A549 treated with ZK216348 at 1 μM for 4 hours (cell line): ENCODE measurements around the gene PCDHGA5. TPM values are rescaled to one million over a fixed set of nuclear protein-coding genes. Genes with fewer than 3 reads are reported as not detected.

ENCODE experiments used
- total RNA-seq: library from RNA; stranded (reverse); fragments of 200-300 nt; extraction: Qiagen RNA extraction; gene quantifications from 5 replicates; pipeline ENCODE4 v1.2.3, GENCODE V29; 2022; ENCODE audit warnings: low read depth

The PCDHGA5 gene
- 0.09 to 0.21 TPM (median 0.18 TPM) in 5 replicates for total RNA-seq

GRCh38 chr5:141363952-141364660 lies at the start of gene PCDHGA5:
TSS of gene PCDHGA5 (plus strand) at chr5:141364162. CDS start at chr5:141364331, 169 bp downstream.

GRCh38 chr5:141320225-141321169 lies 43.5 kb upstream of the PCDHGA5 start, which contains the start of gene TAF7:
TSS of gene TAF7 (minus strand) at chr5:141320784. CDS start at chr5:141320044, 740 bp downstream.

GRCh38 chr5:141330299-141331080 lies 33.5 kb upstream of the PCDHGA5 start, which contains the start of gene PCDHGA1:
TSS of gene PCDHGA1 (plus strand) at chr5:141330514.

DNA sequence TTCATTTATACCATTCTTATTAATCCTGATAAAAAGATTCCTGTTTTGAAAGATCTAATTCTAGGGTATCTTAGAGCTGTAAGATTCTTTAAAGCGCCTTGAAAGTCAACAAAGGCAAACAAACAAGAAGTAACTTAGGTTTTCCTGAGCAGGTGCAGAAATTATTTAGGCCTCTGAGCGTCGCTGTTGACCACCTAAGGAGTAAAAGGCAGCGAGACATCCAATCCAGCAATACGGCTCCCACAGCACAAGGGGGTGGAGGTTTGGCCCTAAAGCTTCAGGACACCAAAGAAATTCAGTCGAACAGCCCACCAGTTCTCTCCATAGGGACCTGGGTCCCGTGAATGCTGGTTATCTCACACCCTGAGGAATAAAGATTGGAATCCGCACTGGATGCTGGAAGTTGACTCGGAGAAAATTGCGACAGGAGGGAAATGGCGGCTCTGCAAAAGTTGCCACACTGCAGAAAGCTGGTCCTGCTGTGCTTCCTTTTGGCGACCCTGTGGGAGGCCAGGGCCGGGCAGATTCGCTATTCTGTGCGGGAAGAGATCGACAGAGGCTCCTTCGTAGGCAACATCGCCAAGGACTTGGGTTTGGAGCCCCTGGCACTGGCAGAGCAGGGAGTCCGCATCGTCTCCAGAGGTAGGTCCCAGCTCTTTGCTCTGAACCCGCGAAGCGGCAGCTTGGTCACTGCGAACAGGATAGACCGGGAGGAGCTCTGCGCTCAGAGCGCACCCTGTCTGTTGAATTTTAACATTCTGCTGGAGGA lies 25.2 kb upstream of the PCDHGA5 start, which contains the start of gene PCDHGA2:
Gene PCDHGA2 (plus strand): TSS at position 223 of the 769 bp plus-strand sequence.

DNA sequence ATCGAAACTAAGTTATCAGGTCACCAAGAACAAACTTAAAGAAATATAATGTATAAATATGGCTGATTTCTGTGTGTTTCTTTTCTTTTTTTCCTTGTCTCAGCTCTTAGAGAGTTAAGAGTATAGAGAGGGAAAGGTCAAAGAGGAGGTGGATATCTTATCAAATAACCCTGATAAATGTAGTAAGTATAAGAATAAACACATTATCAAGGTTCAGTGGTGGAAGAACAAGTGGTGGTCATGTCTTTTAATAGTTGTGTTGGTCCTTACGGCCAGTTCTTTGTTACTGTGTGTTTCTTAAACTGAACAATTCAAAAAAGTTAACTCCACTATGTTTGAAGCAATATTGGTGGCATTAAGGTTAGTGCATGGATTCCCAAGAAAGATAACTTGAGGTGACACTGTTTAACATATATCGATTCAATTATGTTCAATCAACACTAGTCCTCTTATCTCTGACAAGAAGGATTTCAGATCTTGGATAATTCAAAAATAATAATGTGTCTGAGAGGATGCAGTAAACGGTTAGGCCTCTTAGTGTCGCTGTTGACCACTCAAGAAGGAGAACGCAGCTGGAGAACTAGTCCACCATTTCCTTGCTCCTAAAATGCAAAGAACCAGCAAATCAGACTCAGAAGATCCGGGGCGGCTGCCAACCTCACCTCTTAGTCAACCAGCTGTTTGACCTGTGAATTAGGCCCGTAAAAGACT lies 20.6 kb upstream of the PCDHGA5 start, which contains the start of gene PCDHGA3:
Gene PCDHGA3 (plus strand): TSS at position 588 of the 711 bp plus-strand sequence. CDS start 205 bp downstream, outside the sequence.

GRCh38 chr5:141349917-141350619 lies 13.9 kb upstream of the PCDHGA5 start, which contains the start of gene PCDHGB1:
TSS of gene PCDHGB1 (plus strand) at chr5:141350099. CDS start at chr5:141350261, 162 bp downstream.

GRCh38 chr5:141354900-141355469 lies 9.0 kb upstream of the PCDHGA5 start, which contains the start of gene PCDHGA4:
TSS of gene PCDHGA4 (plus strand) at chr5:141355021. CDS start at chr5:141355108, 87 bp downstream.

GRCh38 chr5:141359790-141360426 lies 4.1 kb upstream of the PCDHGA5 start, which contains the start of gene PCDHGB2:
TSS of gene PCDHGB2 (plus strand) at chr5:141359994. CDS start at chr5:141360136, 142 bp downstream.

DNA sequence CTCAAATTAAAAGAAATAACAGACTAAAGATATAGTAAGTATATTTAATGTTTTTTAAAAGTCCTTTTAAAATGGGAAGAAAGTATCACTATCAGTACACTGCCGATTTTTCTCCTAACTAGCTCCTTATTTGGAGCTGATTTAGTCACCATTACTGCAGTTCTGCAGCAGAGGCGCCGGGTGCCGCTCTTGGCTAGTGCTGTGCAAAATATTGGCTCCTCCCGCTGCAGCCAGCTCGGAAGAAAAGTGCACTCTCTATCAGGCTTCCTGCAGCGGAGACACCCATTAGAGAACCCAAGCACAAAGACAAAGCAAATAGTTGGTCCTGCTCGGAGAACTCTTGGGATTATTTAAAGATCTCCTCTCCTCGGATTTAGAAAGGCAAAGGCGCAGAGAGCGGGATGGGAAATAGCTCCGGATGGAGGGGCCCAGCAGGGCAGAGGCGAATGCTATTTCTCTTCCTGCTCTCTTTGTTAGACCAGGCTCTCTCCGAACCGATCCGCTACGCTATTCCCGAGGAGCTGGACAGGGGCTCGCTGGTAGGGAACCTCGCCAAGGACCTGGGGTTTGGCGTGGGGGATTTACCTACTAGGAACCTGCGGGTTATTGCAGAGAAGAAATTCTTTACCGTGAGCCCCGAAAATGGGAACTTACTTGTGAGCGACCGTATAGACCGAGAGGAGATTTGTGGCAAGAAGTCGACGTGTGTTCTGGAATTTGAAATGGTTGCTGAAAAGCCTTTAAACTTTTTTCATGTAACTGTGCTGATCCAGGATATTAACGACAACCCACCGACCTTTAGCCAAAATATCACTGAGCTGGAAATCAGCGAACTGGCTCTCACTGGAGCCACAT lies 6.3 kb downstream of the PCDHGA5 start, which contains the start of gene PCDHGB3:
Gene PCDHGB3 (plus strand): TSS at position 249 of the 855 bp plus-strand sequence. CDS start 153 bp downstream, at position 402.

GRCh38 chr5:141373673-141374317 lies 9.8 kb downstream of the PCDHGA5 start, which contains the start of gene PCDHGA6:
TSS of gene PCDHGA6 (plus strand) at chr5:141373891. CDS start at chr5:141374084, 193 bp downstream.

DNA sequence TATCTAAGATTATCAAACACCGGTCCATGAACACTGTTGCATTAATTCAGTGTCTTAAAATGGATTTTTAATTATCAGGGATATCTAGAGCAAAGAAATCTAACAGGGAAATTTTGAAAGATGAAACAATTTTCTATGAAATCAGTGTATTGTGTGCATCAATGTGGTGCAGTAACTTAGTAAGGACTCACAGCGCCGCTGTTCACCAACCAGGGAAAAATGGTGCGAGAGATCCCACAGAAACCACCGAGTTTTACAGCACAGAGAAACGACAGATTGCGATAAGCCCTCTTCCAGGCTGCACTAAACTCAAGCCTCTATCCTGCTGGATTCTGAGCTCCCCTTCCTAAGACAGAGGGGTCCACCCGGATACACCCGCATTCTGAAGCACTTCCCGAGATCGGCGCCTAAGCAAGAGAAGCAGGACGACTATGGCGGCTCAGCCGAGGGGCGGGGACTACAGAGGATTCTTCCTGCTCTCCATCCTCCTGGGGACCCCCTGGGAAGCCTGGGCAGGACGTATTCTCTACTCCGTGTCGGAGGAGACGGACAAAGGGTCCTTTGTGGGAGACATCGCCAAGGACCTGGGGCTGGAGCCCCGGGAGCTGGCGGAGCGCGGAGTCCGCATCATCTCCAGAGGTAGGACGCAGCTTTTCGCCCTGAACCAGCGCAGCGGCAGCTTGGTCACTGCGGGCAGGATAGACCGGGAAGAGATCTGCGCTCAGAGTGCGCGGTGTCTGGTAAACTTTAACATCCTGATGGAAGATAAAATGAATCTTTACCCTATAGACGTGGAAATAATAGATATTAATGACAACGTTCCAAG lies 18.7 kb downstream of the PCDHGA5 start, which contains the start of gene PCDHGA7:
Gene PCDHGA7 (plus strand): TSS at position 274 of the 826 bp plus-strand sequence. CDS start 158 bp downstream, at position 432.

GRCh38 chr5:141387557-141388311 lies 23.8 kb downstream of the PCDHGA5 start, which contains the start of gene PCDHGB4:
TSS of gene PCDHGB4 (plus strand) at chr5:141387698. CDS start at chr5:141387885, 187 bp downstream.

GRCh38 chr5:141392429-141393198 lies 28.7 kb downstream of the PCDHGA5 start, which contains the start of gene PCDHGA8:
TSS of gene PCDHGA8 (plus strand) at chr5:141392633. CDS start at chr5:141392814, 181 bp downstream.

